GM19025 (cell line): ENCODE results near the gene COPG1.
A peak's percentile ranks its signal among the peaks of the same experiment; 100 is the strongest.
"Not testable (repeated sequence)": the region's sequence is repeated elsewhere in the genome, so short reads cannot be mapped to it uniquely, and the experiment has no call there.

ENCODE experiments used
- ATAC-seq: cut with Tn5 transposase; IDR thresholded peaks from one replicate; pipeline ENCODE4 v1.9.1; 2021; ENCODE audit warnings: mild to moderate bottlenecking, low read depth, moderate library complexity; ENCODE audit not compliant: unreplicated experiment

The COPG1 gene, protein sequence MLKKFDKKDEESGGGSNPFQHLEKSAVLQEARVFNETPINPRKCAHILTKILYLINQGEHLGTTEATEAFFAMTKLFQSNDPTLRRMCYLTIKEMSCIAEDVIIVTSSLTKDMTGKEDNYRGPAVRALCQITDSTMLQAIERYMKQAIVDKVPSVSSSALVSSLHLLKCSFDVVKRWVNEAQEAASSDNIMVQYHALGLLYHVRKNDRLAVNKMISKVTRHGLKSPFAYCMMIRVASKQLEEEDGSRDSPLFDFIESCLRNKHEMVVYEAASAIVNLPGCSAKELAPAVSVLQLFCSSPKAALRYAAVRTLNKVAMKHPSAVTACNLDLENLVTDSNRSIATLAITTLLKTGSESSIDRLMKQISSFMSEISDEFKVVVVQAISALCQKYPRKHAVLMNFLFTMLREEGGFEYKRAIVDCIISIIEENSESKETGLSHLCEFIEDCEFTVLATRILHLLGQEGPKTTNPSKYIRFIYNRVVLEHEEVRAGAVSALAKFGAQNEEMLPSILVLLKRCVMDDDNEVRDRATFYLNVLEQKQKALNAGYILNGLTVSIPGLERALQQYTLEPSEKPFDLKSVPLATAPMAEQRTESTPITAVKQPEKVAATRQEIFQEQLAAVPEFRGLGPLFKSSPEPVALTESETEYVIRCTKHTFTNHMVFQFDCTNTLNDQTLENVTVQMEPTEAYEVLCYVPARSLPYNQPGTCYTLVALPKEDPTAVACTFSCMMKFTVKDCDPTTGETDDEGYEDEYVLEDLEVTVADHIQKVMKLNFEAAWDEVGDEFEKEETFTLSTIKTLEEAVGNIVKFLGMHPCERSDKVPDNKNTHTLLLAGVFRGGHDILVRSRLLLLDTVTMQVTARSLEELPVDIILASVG

GRCh38 chr3:129249284-129250065 lies at the start of gene COPG1:
COPG1 (plus strand) TSS chr3:129249606; CDS start chr3:129249710, 104 bp downstream.
- ATAC-seq: peak; percentile 78

- ATAC-seq: no peak
Observed at GRCh38 chr3:129204473-129204872, 44.9 kb upstream of the COPG1 start.

DNA sequence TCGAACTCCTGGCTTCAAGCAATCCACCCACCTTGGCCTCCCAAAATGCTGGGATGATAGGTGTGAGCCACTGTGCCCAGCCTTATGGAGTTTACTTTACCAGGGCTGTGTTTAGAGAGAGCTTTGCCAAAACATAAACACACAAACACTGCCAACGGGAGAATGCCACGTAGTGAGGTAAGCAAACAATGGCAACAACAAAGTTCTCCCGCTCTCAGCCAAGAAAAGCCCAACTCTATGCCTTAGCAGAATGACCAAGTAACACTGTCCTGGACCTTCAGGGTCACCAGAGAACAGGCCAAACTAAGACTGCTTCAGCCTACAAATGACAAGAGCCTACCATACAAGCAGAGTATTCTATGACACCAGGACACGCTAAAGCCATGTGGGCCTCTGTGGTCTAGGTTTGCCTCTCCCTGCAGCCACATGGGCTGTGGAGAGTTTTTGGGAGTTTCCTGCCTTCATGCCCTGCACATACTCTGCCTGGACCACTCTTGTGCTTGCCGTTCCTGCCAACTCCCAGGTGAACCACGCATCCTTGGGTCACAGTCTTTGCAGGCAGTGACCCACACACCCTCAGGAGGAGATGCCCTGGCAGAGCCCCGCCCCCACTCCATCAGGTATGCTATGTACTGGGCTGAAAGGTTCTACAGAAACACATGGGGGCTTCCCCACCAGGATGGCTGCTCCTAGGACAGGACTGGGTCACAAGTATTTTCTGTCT lies 44.1 kb upstream of the COPG1 start:
- no peak for ATAC-seq

DNA sequence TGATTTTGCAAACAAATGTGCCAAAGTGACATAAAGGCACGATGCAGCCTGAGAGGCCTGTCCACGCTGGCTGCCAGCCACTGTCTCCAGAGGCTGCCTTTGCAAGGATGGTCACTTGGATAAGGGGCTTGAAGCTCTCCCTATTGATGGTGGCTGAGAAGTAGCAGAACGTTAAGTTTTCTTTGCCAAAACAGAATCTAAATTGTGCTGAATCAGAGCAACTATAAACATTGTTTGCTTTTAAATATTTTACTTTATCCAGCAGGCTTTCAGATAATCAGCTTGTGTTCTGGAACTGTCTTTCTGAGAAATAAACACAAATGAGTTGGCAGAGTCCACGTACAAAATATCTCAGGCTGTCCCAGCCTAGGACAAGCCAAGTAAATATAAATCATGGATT lies 41.9 kb upstream of the COPG1 start:
- no peak for ATAC-seq

GRCh38 chr3:129211345-129211744 lies 38.1 kb upstream of the COPG1 start:
- no peak for ATAC-seq

GRCh38 chr3:129211772-129212171 lies 37.6 kb upstream of the COPG1 start:
- no peak for ATAC-seq

- ATAC-seq: no peak
Observed at GRCh38 chr3:129213238-129213637, 36.2 kb upstream of the COPG1 start.

- ATAC-seq: no peak
Observed at GRCh38 chr3:129218742-129219141, 30.7 kb upstream of the COPG1 start.

- not testable (repeated sequence) for ATAC-seq
Observed at GRCh38 chr3:129224387-129224786, 25.0 kb upstream of the COPG1 start.

- ATAC-seq: no peak
Observed at GRCh38 chr3:129224984-129225393, 24.4 kb upstream of the COPG1 start.

- no peak for ATAC-seq
Observed at GRCh38 chr3:129226374-129226773, 23.0 kb upstream of the COPG1 start.

GRCh38 chr3:129228891-129229585 lies 20.4 kb upstream of the COPG1 start:
- ATAC-seq: no peak

DNA sequence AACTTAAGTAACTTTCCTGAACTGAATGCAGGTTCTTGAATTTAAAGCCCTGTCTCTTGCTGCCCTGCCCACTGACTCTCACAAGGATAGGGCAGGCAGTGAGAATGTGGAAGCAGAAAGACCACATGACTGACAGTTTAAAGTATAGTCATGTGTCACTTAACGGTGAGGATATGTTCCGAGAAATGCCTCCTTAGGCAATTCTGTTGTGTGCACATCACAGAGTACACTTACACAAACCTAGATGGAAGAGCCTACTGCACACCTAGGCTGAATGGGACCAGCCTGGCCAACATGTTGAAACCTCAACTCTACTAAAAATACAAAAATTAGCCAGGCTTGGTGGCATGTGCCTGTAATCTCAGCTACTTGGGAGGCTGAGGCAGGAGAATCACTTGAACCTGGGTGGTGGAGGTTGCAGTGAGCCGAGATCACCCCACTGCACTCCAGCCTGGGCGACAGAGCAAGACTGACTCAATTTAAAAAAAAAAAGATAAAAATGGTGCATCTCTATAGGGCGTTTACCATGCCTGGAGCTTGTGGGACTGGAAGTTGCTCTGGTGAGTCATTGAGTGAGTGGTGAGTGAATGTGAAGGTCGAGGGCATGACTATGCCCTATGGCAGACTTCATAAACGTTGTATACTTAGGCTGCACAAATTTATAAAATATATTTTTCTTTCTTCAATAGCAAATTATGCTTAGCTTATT lies 18.9 kb upstream of the COPG1 start:
- ATAC-seq: no peak

DNA sequence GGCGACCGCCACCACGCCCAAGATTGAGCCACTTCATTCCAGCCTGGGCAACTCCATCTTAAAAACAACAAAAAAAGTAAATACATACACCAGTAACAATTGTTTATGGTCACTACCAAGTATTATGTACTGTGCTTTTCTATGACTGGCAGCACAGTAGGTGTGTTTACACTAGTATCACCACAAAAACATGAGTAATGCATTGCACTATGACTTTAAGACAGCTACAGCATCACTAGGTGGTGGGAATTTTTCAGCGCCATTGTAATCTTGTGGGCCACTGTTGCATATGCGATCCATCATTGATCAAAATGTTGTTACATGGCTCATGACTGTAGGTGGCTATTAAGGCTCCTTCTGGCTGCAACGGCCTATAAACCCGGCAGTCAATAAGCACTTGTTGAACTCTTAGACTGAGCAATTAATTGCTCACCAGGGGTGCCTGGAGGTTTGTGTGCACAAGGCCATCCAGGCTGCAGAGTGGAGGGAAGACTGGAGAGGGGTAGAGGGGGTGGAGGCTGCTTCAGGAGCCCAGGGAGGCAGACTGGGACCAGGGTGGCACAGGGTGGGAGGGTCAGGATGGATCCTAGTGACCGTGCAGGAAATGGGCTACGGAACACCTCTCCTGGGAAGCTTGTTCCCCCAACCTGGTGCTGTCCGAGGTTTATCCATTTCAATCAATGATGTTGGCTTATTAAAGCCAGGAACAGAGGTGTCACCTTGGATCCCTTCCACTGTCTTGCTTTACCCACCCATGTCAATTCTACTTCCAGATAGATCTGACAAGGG lies 17.9 kb upstream of the COPG1 start:
- no peak for ATAC-seq

GRCh38 chr3:129233538-129233937 lies 15.9 kb upstream of the COPG1 start:
- peak; percentile 91 for ATAC-seq

GRCh38 chr3:129234441-129234840 lies 15.0 kb upstream of the COPG1 start:
- no peak for ATAC-seq

DNA sequence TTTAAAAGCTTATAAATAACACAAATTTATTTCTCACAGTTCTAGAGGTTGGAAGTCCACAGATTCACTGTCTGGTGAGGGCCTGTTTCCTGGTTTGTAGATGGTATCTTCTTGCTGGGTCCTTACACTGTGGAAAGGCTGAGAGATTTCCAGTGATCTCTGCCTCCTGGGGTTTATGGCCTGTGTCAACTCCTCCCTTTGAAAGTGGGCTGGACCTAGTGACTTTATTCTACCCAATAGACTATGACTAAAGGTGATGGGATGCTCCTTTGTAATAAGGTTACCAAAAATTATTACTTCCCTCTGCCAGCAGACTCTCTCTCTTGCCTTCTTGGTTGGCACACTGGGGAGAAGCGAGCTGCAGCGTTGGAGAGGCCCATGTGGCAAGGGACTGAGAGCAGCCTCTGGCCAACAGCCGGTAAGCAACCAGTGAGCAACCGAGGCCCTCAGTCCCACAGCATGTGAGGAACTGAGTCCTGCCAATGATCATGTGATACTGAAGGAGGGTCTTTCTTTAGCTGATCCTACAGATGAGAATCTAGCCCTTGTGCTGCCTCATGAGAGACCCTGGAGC lies 14.0 kb upstream of the COPG1 start:
- no peak for ATAC-seq
